IPS-20b (cell line): ENCODE results near the gene TET1.

Source experiments
- H3K27ac ChIP-seq: one replicate; pipeline ENCODE4 v1.5.1; 2013; ENCODE audit warnings: low read length
- H3K27me3 ChIP-seq: 2 replicates; pipeline ENCODE4 v1.6.1; 2013; ENCODE audit warnings: mild to moderate bottlenecking, low read length, inconsistent platforms; ENCODE audit not compliant: insufficient read depth
- H3K36me3 ChIP-seq: 2 replicates; pipeline ENCODE4 v1.6.1; 2013; ENCODE audit warnings: low read depth, mild to moderate bottlenecking, inconsistent platforms, low read length, moderate library complexity; ENCODE audit not compliant: insufficient read depth
- H3K4me1 ChIP-seq: 2 replicates; pipeline ENCODE4 v1.6.1; 2013; ENCODE audit warnings: mild to moderate bottlenecking, control low read depth, inconsistent platforms, low read length, moderate library complexity; ENCODE audit not compliant: insufficient read depth
- H3K4me3 ChIP-seq: 2 replicates; pipeline ENCODE4 v1.5.1; 2013; ENCODE audit warnings: mild to moderate bottlenecking, low read length, inconsistent platforms
- H3K9ac ChIP-seq: 2 replicates; pipeline ENCODE4 v1.6.1; 2013; ENCODE audit warnings: low read depth, mild to moderate bottlenecking, inconsistent platforms, low read length, moderate library complexity
- H3K9me3 ChIP-seq: 2 replicates; pipeline ENCODE4 v1.6.1; 2013; ENCODE audit warnings: mild to moderate bottlenecking, low read depth, low read length, inconsistent platforms; ENCODE audit not compliant: insufficient read depth

TET1 gene

GRCh38 chr10:68553138-68553537 is 7.0 kb upstream of the TET1 start:
- peaks cover 8% of the 10 kb centered on the region for H3K4me1 ChIP-seq
- no peaks in the 10 kb centered on the region for H3K9me3 ChIP-seq
- no peak overlapping the region for H3K27ac ChIP-seq
- H3K4me3 ChIP-seq = no peak overlapping the region
- H3K9ac ChIP-seq = no peak overlapping the region
- no peaks in the 10 kb centered on the region for H3K27me3 ChIP-seq
- no peaks in the 10 kb centered on the region for H3K36me3 ChIP-seq

GRCh38 chr10:68553599-68553998 is 6.5 kb upstream of the TET1 start:
- H3K27me3 ChIP-seq = no peaks in the 10 kb centered on the region
- H3K9me3 ChIP-seq = no peaks in the 10 kb centered on the region
- no peak overlapping the region for H3K9ac ChIP-seq
- no peak overlapping the region for H3K4me3 ChIP-seq
- peaks cover 8% of the 10 kb centered on the region for H3K4me1 ChIP-seq
- H3K27ac ChIP-seq = no peak overlapping the region
- H3K36me3 ChIP-seq = no peaks in the 10 kb centered on the region

GRCh38 chr10:68558478-68558877 is 1.7 kb upstream of the TET1 start:
- no peaks in the 10 kb centered on the region for H3K27me3 ChIP-seq
- H3K9ac ChIP-seq = no peak overlapping the region
- H3K9me3 ChIP-seq = no peaks in the 10 kb centered on the region
- H3K4me1 ChIP-seq = peaks cover 4% of the 10 kb centered on the region; the same call in 1 of the 2 replicates
- no peak overlapping the region for H3K27ac ChIP-seq
- H3K36me3 ChIP-seq = no peaks in the 10 kb centered on the region
- no peak overlapping the region for H3K4me3 ChIP-seq

GRCh38 chr10:68559251-68559650 is 886 bp upstream of the TET1 start:
- H3K27me3 ChIP-seq = no peaks in the 10 kb centered on the region
- no peaks in the 10 kb centered on the region for H3K9me3 ChIP-seq
- no peak overlapping the region for H3K27ac ChIP-seq
- H3K4me1 ChIP-seq = peaks cover 3% of the 10 kb centered on the region; the same call in 1 of the 2 replicates
- peaks cover under 1% of the 10 kb centered on the region; the same call in 1 of the 2 replicates for H3K36me3 ChIP-seq
- peak overlapping the region; percentile 98; the same call in 1 of the 2 replicates for H3K4me3 ChIP-seq
- no peak overlapping the region for H3K9ac ChIP-seq

DNA sequence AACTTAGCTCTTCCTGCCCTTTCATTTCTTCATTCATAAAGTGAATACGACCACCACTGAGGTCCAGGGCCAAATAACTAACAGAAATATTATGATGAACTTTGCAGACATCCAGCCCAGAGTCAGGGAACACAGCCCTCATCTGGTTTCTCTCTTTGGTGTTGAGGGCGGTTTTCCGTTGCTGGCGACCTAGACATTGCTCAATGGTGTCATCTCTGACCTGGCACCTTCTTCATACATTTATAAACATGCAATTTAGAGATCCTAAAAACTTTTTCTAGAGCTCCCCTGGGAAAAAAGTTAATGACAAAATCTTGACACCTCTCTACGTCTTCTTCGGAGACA is 324 bp upstream of the TET1 start:
- H3K4me3 ChIP-seq = peak overlapping the region; percentile 98
- H3K27me3 ChIP-seq = no peaks in the 10 kb centered on the region
- H3K9ac ChIP-seq = peak overlapping the region; percentile 87; the same call in 1 of the 2 replicates

GRCh38 chr10:68560943-68561864 is 1.1 kb downstream of the TET1 start:
- no peaks in the 10 kb centered on the region for H3K27me3 ChIP-seq
- peaks cover 5% of the 10 kb centered on the region for H3K36me3 ChIP-seq
- peak overlapping the region; percentile 87 for H3K9ac ChIP-seq
- H3K4me1 ChIP-seq = peaks cover 11% of the 10 kb centered on the region
- H3K4me3 ChIP-seq = peak overlapping the region; percentile 98
- H3K27ac ChIP-seq = peak overlapping the region; percentile 41
- H3K9me3 ChIP-seq = no peaks in the 10 kb centered on the region

More for the DNA sequence above, 324 bp upstream of the TET1 start:
- no peaks in the 10 kb centered on the region for H3K9me3 ChIP-seq
- H3K27ac ChIP-seq = no peak overlapping the region
- peaks cover 5% of the 10 kb centered on the region for H3K36me3 ChIP-seq
- peaks cover 3% of the 10 kb centered on the region; the same call in 1 of the 2 replicates for H3K4me1 ChIP-seq

GRCh38 chr10:68561865-68562649 is 1.9 kb downstream of the TET1 start:
- Histone ChIP-seq H3K27me3 (no peaks in the 10 kb centered on the region), H3K27ac (peak overlapping the region; percentile 41), H3K36me3 (peaks cover 5% of the 10 kb centered on the region), H3K9ac (peak overlapping the region; percentile 87), H3K4me1 (peaks cover 13% of the 10 kb centered on the region), H3K9me3 (no peaks in the 10 kb centered on the region), H3K4me3 (peak overlapping the region; percentile 98)

- Histone ChIP-seq H3K36me3 (peaks cover 5% of the 10 kb centered on the region), H3K9ac (peak overlapping the region; percentile 87), H3K27me3 (no peaks in the 10 kb centered on the region), H3K4me3 (peak overlapping the region; percentile 98), H3K4me1 (peaks cover 13% of the 10 kb centered on the region), H3K27ac (peak overlapping the region; percentile 68), H3K9me3 (no peaks in the 10 kb centered on the region)
These were observed 2.8 kb downstream of the TET1 start for GRCh38 chr10:68562661-68563570.

DNA sequence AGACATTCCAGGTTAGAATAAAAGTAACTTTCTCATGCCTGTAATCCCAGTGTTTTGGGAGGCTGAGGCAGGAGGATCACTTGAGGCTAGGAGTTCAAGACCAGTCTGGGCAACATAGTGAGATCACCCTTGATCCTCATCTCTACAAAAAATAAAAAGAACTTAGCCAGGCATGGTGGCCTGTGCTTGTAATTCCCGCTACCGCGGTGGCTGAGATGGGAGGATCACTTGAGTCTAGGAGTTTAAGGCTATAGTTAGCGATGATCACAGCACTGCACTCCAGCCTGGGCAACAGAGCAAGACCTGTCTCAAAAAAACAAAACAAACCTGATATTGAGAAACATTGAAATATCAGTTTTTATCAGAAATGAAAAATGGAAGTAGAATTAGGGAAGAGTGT is 4.6 kb downstream of the TET1 start:
- H3K4me1 ChIP-seq = peaks cover 13% of the 10 kb centered on the region
- H3K4me3 ChIP-seq = no peak overlapping the region
- no peaks in the 10 kb centered on the region for H3K9me3 ChIP-seq
- peaks cover 5% of the 10 kb centered on the region for H3K36me3 ChIP-seq
- no peak overlapping the region for H3K27ac ChIP-seq
- no peak overlapping the region for H3K9ac ChIP-seq
- H3K27me3 ChIP-seq = no peaks in the 10 kb centered on the region

DNA sequence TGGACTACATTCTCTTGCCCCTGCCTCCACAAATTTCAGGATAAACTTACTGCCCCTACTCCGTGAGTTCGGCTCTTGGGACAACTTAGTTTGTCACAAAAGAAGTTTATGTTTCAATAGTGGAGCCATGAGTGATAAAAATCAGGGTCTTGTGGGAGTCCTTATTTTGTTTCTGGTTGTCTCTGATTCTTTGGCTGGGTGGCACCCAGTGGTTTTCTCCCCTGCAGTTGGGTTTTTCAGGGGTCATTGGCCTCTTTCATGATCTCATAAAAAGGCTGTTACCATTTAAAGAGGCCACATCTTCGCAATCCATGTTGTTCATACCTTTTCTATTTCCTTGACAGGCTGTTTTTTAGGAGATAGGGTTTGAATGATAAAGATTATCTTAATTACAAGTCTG is 5.5 kb downstream of the TET1 start:
- Histone ChIP-seq H3K4me1 (peaks cover 13% of the 10 kb centered on the region), H3K9ac (0 out of 2 replicates have a peak overlapping the region, but pooled peaks have one; percentile 5), H3K27ac (no peak overlapping the region), H3K9me3 (no peaks in the 10 kb centered on the region), H3K36me3 (peaks cover 5% of the 10 kb centered on the region), H3K4me3 (no peak overlapping the region), H3K27me3 (no peaks in the 10 kb centered on the region)

- H3K9me3 ChIP-seq = no peaks in the 10 kb centered on the region
- peaks cover 13% of the 10 kb centered on the region for H3K4me1 ChIP-seq
- H3K27ac ChIP-seq = no peak overlapping the region
- no peak overlapping the region for H3K4me3 ChIP-seq
- peaks cover 5% of the 10 kb centered on the region for H3K36me3 ChIP-seq
- no peaks in the 10 kb centered on the region for H3K27me3 ChIP-seq
- 0 out of 2 replicates have a peak overlapping the region, but pooled peaks have one; percentile 5 for H3K9ac ChIP-seq
These were observed 6.2 kb downstream of the TET1 start for GRCh38 chr10:68566351-68566750.
